Stimulated activated CD8-positive, alpha-beta memory T cell treated with anti-CD3 and anti-CD28 coated beads, Interleukin-12 subunit alpha, Interleukin-12 subunit beta, amount 100 ng/mL, for 1 hour (primary cell): ENCODE data around the gene EIF4E3.

Experiments
- DNase-seq: peaks from one replicate; pipeline ENCODE4 v3.0.0-alpha.2; 2020; ENCODE audit warnings: low read depth

Gene EIF4E3

GRCh38 chr3:71689291-71689690 is 35.9 kb downstream of the EIF4E3 start:
- DNase-seq: no peak

GRCh38 chr3:71688121-71688520 is 37.1 kb downstream of the EIF4E3 start:
- no peak for DNase-seq

- no peak for DNase-seq
Observed at GRCh38 chr3:71685686-71686085, 39.5 kb downstream of the EIF4E3 start.

- no peak for DNase-seq
Observed at GRCh38 chr3:71684757-71685386, 40.3 kb downstream of the EIF4E3 start.

- DNase-seq: no peak
Observed at GRCh38 chr3:71684046-71684756, 41.0 kb downstream of the EIF4E3 start.

- DNase-seq: no peak
Observed at GRCh38 chr3:71681224-71681668, 44.0 kb downstream of the EIF4E3 start.

GRCh38 chr3:71680603-71681002 is 44.6 kb downstream of the EIF4E3 start:
- DNase-seq: no peak

- DNase-seq: no peak
Observed at GRCh38 chr3:71676931-71677330, 48.3 kb downstream of the EIF4E3 start.

- DNase-seq: no peak
Observed at GRCh38 chr3:71673486-71673885, 51.7 kb downstream of the EIF4E3 start.

- DNase-seq: no peak
Observed at GRCh38 chr3:71672807-71673206, 52.4 kb downstream of the EIF4E3 start.

GRCh38 chr3:71672340-71672739 is 52.9 kb downstream of the EIF4E3 start:
- DNase-seq: no peak

- DNase-seq: no peak
Observed at GRCh38 chr3:71671216-71671845, 53.9 kb downstream of the EIF4E3 start.

- DNase-seq: no peak
Observed at GRCh38 chr3:71662568-71662967, 62.6 kb downstream of the EIF4E3 start.

- DNase-seq: no peak
Observed at GRCh38 chr3:71662056-71662455, 63.1 kb downstream of the EIF4E3 start.

- no peak for DNase-seq
Observed at GRCh38 chr3:71659864-71660591, 65.2 kb downstream of the EIF4E3 start.

GRCh38 chr3:71657831-71658530 is 67.2 kb downstream of the EIF4E3 start:
- DNase-seq: no peak

GRCh38 chr3:71655061-71655460 is 70.1 kb downstream of the EIF4E3 start:
- no peak for DNase-seq

GRCh38 chr3:71653414-71653807 is 71.8 kb downstream of the EIF4E3 start:
- DNase-seq: no peak

- no peak for DNase-seq
Observed at GRCh38 chr3:71652781-71653413, 72.3 kb downstream of the EIF4E3 start.

GRCh38 chr3:71651625-71652024 is 73.6 kb downstream of the EIF4E3 start:
- no peak for DNase-seq

- DNase-seq: no peak
Observed at GRCh38 chr3:71650372-71650771, 74.8 kb downstream of the EIF4E3 start.

- DNase-seq: no peak
Observed at GRCh38 chr3:71649757-71650156, 75.4 kb downstream of the EIF4E3 start.
